Mucosa of descending colon (tissue), 3 donors: ENCODE measurements around the gene PGLYRP2. TPM values are rescaled to one million over a fixed set of nuclear protein-coding genes. Genes with fewer than 3 reads are reported as not detected.

Source experiments
- ATAC-seq: fragments of 200-7000 bp; cut with Tn5 transposase; one replicate; pipeline ENCODE4 v1.9.1; 2020; ENCODE audit warnings: mild to moderate bottlenecking, moderate library complexity
- DNase-seq, 3 donors: peaks; one replicate each; pipeline ENCODE4 v3.0.0-alpha.2; 2020
- H3K36me3 ChIP-seq: fragments of 200-600 bp; one replicate; pipeline ENCODE4 v1.8.0; 2021; ENCODE audit warnings: low read depth, mild to moderate bottlenecking
- H3K4me1 ChIP-seq: fragments of 200-600 bp; one replicate; pipeline ENCODE4 v1.8.0; 2021; ENCODE audit warnings: low read depth, mild to moderate bottlenecking
- H3K4me3 ChIP-seq: fragments of 200-600 bp; one replicate; pipeline ENCODE4 v1.8.0; 2021; ENCODE audit warnings: mild to moderate bottlenecking
- H3K9me3 ChIP-seq: fragments of 200-600 bp; one replicate; pipeline ENCODE4 v1.8.0; 2021; ENCODE audit warnings: mild to moderate bottlenecking
- CTCF ChIP-seq: fragments of 200-600 bp; IDR thresholded peaks from one replicate; pipeline ENCODE4 v1.8.0; 2022; ENCODE audit warnings: antibody characterized with exemption, mild to moderate bottlenecking
- intact Hi-C, 2 donors: fragments of 100-400 bp; cut with DNase I in 1 of 2; cut with micrococcal nuclease in 1 of 2; formaldehyde crosslinking; loops; one replicate each; pipeline versions ENCODE4 v1.11.0 to v1.11.1; 2022; cut with DNase I, micrococcal nuclease
- total RNA-seq, 3 donors: library from RNA; stranded (reverse); fragmentation: NEBNext Ultra II Directional in 2 of 3; extraction: Animal tissue kit (Norgen Biotek cat#: 25700) in 2 of 3; gene quantifications; one replicate each; pipeline versions ENCODE4 v1.2.1 to v1.2.4, GENCODE V29; 2021 to 2023
- donor health status: DM: no; HTN: no; CAD: no; lungs with moderate emphysema.
- donor health status: DM: no; HTN: no; CAD: no.
- donor health status: DM: no; HTN: yes; CAD: no.

The PGLYRP2 gene
- total RNA-seq, 3 donors from 2014 or later, result not detected

GRCh38 chr19:15468675-15469512 is 10.4 kb downstream of the PGLYRP2 start:
- intact Hi-C loops, result no loop called here
- TF ChIP-seq CTCF, result no peak
- no peak for ATAC-seq
- no peak for DNase-seq
- no peaks in the 10 kb centered on the region for H3K4me1 ChIP-seq
- H3K36me3 ChIP-seq, result no peaks in the 10 kb centered on the region
- H3K4me3 ChIP-seq, result no peak overlapping the region
- no peaks in the 10 kb centered on the region for H3K9me3 ChIP-seq

DNA sequence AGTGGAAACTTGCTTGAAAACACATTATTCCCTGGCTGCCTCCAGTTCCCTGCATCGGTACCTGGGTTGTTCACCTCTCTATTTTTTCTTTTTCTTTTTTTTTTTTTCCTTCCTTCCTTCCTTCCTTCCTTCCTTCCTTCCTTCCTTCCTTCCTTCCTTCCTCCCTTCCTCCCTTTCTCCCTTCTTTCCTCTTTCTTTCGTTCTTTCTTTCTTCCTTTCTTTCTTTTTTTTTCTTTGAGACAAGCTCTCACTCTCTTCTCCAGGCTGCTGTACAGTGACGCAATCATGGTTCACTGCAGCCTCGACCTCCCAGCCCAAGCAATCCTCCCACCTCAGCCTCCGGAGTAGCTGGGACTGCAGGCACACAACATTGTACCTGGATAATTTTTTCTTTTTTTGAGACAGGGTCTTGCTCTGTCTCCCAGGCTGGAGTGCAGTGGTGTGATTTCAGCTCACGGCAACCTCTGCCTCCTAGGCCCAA is 11.5 kb downstream of the PGLYRP2 start:
- Histone ChIP-seq H3K36me3 (no peaks in the 10 kb centered on the region), H3K4me1 (no peaks in the 10 kb centered on the region), H3K4me3 (no peak overlapping the region), H3K9me3 (no peaks in the 10 kb centered on the region)
- no peak for TF ChIP-seq CTCF
- ATAC-seq (no peak), DNase-seq (no peak)
- intact Hi-C loops, result no loop called here

DNA sequence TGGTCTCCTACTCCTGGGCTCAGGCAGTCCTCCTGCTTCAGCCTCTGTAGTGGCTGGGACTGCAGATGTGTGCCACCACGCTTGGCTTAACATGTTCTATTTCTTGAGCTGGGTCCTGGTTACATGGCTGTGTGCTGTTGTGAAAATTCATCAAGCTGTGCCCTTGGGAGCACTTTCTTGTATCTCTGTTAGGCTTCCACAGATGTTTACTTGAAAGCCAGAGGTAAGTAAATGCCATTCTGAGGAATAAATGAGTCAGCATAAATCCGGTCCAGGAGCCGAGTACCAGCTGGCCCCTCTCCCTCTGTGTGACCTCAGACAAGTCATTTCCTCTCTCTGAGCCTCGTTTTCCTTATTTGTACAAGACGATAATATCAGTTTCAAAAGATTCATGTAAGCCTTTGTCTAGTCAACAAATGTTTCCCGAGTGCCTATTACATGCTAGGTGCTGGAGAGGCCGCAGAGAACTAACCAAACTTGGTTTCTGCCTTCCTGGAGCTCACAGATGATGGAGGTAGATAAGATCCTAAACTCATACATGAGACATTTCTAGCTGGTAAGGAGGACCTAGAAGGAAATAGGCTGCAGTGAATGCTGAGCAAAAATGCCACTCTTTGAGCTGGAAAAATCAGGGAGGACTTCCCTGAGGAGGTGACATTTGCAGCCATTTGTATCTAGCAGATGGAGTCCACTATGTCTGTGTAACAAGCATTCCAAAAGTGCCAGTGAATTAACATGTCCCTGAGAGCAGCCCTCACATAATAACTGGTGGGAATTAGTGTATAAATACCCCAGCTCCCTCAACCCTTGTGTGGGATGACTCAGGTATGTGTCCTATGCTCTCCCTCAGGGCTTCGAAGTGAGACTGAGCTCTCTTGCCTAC is 12.2 kb downstream of the PGLYRP2 start:
- Histone ChIP-seq H3K4me1 (no peaks in the 10 kb centered on the region), H3K4me3 (no peak overlapping the region), H3K9me3 (no peaks in the 10 kb centered on the region), H3K36me3 (no peaks in the 10 kb centered on the region)
- DNase-seq (no peak), ATAC-seq (peak; percentile 55)
- intact Hi-C loops, result no loop called here
- TF ChIP-seq CTCF, result no peak

DNA sequence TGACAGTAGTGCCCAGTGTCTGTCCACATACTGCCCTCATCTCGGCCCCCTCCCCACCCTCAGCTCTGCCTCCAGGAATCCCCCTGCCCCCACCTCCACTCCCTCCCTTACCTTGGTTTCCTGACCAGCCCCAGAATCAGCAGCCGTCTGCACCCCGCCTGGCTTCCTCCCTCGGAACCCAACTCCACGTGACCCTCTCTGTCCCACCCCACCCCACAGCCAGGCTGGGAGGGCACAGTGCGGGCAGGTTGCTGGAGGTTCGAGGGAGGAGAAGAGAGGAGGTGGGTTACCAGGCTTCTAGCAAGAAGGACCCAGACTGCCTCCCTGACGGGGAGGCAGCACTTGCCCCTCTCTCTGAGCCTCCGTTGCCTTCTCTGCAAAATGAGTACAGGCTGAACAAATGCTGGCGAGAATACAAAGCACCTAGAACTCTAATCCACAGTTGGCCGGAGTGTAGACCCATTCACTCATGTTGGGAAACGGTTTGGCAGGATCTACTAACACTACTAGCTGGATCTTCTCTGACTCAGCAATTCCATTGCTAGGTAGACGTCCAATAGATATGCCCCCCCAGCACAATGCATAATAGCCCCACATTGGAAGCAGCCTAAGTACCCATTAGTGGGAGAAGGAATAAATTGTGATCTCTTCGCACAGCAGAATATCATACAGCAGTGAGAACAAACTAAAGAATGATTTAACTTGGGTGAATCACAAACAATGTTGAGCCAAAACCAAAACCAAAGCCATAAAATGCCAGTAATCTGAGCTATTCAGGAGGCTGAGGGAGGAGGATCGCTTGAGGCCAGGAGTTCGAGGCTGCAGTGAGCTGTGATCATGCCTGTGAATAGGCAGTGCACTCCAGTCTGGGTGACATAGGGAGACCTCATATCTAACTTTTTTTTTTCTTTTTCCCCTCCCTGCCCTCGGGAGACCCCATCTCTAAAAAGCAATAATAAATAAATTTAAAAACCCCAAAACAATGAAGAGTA is 14.6 kb downstream of the PGLYRP2 start, which contains the start of gene RASAL3:
RASAL3 (minus strand) TSS at position 151 of the 992 bp plus-strand sequence. CDS start 186 bp downstream, outside the sequence.
- no peaks in the 10 kb centered on the region for H3K36me3 ChIP-seq
- no peaks in the 10 kb centered on the region for H3K9me3 ChIP-seq
- H3K4me3 ChIP-seq, result peak within 1 kb of the TSS; percentile 6
- ATAC-seq (peak; percentile 79), DNase-seq (peak; percentile 40 to 85 (median 61))
- TF ChIP-seq CTCF, result no peak
- intact Hi-C loops, result no loop called here
- no peaks in the 10 kb centered on the region for H3K4me1 ChIP-seq
